Testis (tissue), 5 donors: ENCODE measurements around the gene RBMX. TPM values are rescaled to one million over a fixed set of nuclear protein-coding genes. Genes with fewer than 3 reads are reported as not detected.
A peak's percentile ranks its signal among the peaks of the same experiment; 100 is the strongest.
"Not testable (repeated sequence)": the region's sequence is repeated elsewhere in the genome, so short reads cannot be mapped to it uniquely, and the experiment has no call there.

Experiments
- DNase-seq: peaks from one replicate; pipeline ENCODE4 v3.0.0-alpha.2; 2019
- H3K27ac ChIP-seq, 2 donors: fragments of 200-600 bp; sonication (generic); one replicate each; pipeline ENCODE4 v1.5.1; 2019
- H3K27me3 ChIP-seq: fragments of 200-600 bp; sonication (generic); one replicate; pipeline ENCODE4 v1.5.1; 2019
- H3K36me3 ChIP-seq: fragments of 200-600 bp; sonication (generic); one replicate; pipeline ENCODE4 v1.5.1; 2017; ENCODE audit warnings: low read depth; ENCODE audit errors: missing control alignments
- H3K4me1 ChIP-seq: fragments of 200-600 bp; sonication (generic); one replicate; pipeline ENCODE4 v1.5.1; 2019
- H3K4me3 ChIP-seq, 2 donors: fragments of 200-600 bp; sonication (generic); one replicate each; pipeline ENCODE4 v1.5.1; 2017 to 2019
- H3K9me3 ChIP-seq: fragments of 200-600 bp; sonication (generic); one replicate; pipeline ENCODE4 v1.5.1; 2017
- POLR2A ChIP-seq: fragments of 450-650 bp; IDR thresholded peaks from one replicate; pipeline ENCODE4 v1.6.1; 2017; ENCODE audit warnings: antibody characterized with exemption, mild to moderate bottlenecking, moderate library complexity
- WGBS, 2 donors: methylation state at CpG; one replicate each; pipeline ENCODE4 v1.1.5; 2018; 5-methylcytosine and 5-hydroxymethylcytosine counted together
- intact Hi-C: fragments of 100-400 bp; cut with DNase I; formaldehyde crosslinking; loops from one replicate; pipeline ENCODE4 v1.15.1; 2023; ENCODE audit warnings: low total_unique reads
- long read RNA-seq, 2 donors: transcript quantifications; one replicate each; lab custom pipeline, GENCODE V29; 2026
- polyA plus RNA-seq: library from polyadenylated mRNA; stranded (reverse); fragments of 350-450 nt; fragmentation: Illumina TruSeq; extraction: RNeasy Lipid Tissue Mini Kit (QIAGEN cat#74804); gene quantifications from one replicate; pipeline ENCODE4 v1.2.3, GENCODE V29; 2014; ENCODE audit warnings: low read depth, low replicate concordance; ENCODE audit not compliant: insufficient read depth
- total RNA-seq, 2 donors: library from RNA; depleted of rRNA; stranded (reverse); fragments of >200 nt; gene quantifications; one replicate each; pipeline ENCODE4 v1.2.3, GENCODE V29; 2016
- TF ChIP-seq, protein P1 (sequence below), 3 experiments: fragments of 450-650 bp in 2 of 3; fragments of 200-600 bp in 1 of 3; sonication (generic) in 1 of 3; IDR thresholded peaks; one replicate each; pipeline ENCODE4 v1.5.1; 2016 to 2019; ENCODE audit warnings: antibody characterized with exemption in 3 of 3, mild to moderate bottlenecking in 2 of 3, moderate library complexity in 1 of 3

RBMX gene
- 100 to 1,000 TPM; 135 to 164 TPM for total RNA-seq
- 106 TPM for polyA plus RNA-seq
- long read RNA-seq, donor 1, transcript RBMX-207 (8 exons, 2,148 nt): minor isoform, 11 of 211 reads
- long read RNA-seq, donor 1, transcript RBMX-201 (9 exons, 2,012 nt): major isoform, 93 of 211 reads
- long read RNA-seq, donor 1, transcript RBMX-205 (3 exons, 2,041 nt): minor isoform, 5 of 211 reads
- long read RNA-seq, donor 1, transcript RBMX-210 (2 exons, 563 nt): minor isoform, 15 of 211 reads
- long read RNA-seq, donor 1, partial matches to known transcripts: 86 of 211 reads
- long read RNA-seq, donor 1, other reads (novel, unspliced or antisense): 0 of 211 reads
- long read RNA-seq, donor 2, transcript RBMX-210 (2 exons, 563 nt): minor isoform, 15 of 85 reads
- long read RNA-seq, donor 2, transcript RBMX-201 (9 exons, 2,012 nt): major isoform, 33 of 85 reads
- long read RNA-seq, donor 2, partial matches to known transcripts: 34 of 85 reads
- long read RNA-seq, donor 2, other reads (novel, unspliced or antisense): 0 of 85 reads

DNA sequence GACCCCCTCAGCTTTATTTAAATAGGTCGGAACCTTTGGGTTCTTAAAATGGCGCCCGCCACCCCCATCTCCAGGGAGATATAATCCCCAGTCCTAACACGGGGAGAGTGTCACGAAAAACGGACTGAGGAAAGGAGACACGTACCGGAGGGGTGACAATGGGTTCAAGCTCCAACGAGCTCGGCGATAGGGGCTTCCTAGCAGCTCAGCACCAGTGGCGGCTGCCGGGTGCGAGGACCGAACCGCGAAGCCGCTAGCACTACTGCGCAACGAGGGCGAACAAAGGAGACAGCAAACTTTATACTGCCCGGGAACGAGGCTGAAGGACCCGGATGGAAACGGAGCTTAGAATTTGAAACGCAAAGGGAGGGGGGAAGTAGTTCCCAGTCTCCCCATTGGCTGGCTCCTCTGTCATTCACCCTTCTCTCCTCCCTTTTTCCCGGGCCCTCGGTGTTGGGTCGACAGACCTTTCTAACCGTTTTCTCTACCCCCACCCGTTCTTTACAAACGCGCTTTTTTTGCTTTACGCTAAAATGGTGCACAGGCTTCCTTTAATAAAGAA is at the start of gene RBMX:
Gene RBMX (minus strand): TSS at position 274 of the 562 bp plus-strand sequence. CDS start 1,298 bp downstream, outside the sequence.
- Histone ChIP-seq H3K9me3 (no peaks in the 10 kb centered on the region), H3K4me1 (no peaks in the 10 kb centered on the region), H3K36me3 (no peaks in the 10 kb centered on the region), H3K27ac (peak within 1 kb of the TSS; percentile 93 to 95), H3K4me3 (peak within 1 kb of the TSS; percentile 74 to 83), H3K27me3 (no peaks in the 10 kb centered on the region)
- TF ChIP-seq, protein P1, sequence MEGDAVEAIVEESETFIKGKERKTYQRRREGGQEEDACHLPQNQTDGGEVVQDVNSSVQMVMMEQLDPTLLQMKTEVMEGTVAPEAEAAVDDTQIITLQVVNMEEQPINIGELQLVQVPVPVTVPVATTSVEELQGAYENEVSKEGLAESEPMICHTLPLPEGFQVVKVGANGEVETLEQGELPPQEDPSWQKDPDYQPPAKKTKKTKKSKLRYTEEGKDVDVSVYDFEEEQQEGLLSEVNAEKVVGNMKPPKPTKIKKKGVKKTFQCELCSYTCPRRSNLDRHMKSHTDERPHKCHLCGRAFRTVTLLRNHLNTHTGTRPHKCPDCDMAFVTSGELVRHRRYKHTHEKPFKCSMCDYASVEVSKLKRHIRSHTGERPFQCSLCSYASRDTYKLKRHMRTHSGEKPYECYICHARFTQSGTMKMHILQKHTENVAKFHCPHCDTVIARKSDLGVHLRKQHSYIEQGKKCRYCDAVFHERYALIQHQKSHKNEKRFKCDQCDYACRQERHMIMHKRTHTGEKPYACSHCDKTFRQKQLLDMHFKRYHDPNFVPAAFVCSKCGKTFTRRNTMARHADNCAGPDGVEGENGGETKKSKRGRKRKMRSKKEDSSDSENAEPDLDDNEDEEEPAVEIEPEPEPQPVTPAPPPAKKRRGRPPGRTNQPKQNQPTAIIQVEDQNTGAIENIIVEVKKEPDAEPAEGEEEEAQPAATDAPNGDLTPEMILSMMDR (IDR thresholded peaks at IDR 0.05): no peak
- TF ChIP-seq POLR2A: peak; percentile 81
- 0 to 1% methylated on average over 13 to 34 of the region's 34 CpGs for WGBS, 2 donors
- intact Hi-C loops: no loop called here
- peak; percentile 97 for DNase-seq

GRCh38 chrX:136921438-136921837 is 40.9 kb upstream of the RBMX start:
- intact Hi-C loops, H3K27ac ChIP-seq, DNase-seq, H3K27me3 ChIP-seq, H3K9me3 ChIP-seq, H3K36me3 ChIP-seq, H3K4me1 ChIP-seq: not testable (repeated sequence)
- peak overlapping the region in 1 of 2 donors; percentile 13 for H3K4me3 ChIP-seq
- 94% methylated on average over 11 of the region's 25 CpGs; no CpG with 5 or more reads in 1 of the 2 donors for WGBS, 2 donors

DNA sequence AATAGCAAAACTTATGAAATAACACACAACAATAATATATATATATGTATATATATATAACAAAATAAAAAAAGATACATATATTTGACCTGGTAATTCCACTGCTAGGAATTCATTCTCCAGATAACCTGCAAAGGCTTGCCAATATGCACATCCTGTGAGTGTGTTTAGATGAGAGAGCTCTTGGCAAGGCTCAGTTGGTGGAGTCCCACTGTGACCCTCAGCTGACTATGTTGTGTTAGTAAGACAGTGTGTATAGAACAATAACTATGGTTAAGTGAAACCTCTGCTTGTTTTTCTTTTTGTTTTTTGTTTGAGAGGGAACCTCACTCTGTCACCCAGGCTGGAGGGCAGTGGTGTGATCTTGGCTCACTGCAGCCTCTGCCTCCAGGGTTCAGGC is 39.5 kb upstream of the RBMX start:
- intact Hi-C loops: no loop called here
- TF ChIP-seq POLR2A: no peak
- TF ChIP-seq, protein P1 (IDR thresholded peaks at IDR 0.05): no peak
- no peaks in the 10 kb centered on the region for H3K36me3 ChIP-seq
- H3K27me3 ChIP-seq: no peaks in the 10 kb centered on the region
- no peak for DNase-seq
- H3K27ac ChIP-seq: no peak overlapping the region
- H3K4me1 ChIP-seq: no peaks in the 10 kb centered on the region
- H3K9me3 ChIP-seq: no peaks in the 10 kb centered on the region
- no peak overlapping the region for H3K4me3 ChIP-seq

GRCh38 chrX:136916827-136917226 is 36.3 kb upstream of the RBMX start:
- no peaks in the 10 kb centered on the region for H3K36me3 ChIP-seq
- TF ChIP-seq, protein P1 (IDR thresholded peaks at IDR 0.05): no peak
- no peak for TF ChIP-seq POLR2A

DNA sequence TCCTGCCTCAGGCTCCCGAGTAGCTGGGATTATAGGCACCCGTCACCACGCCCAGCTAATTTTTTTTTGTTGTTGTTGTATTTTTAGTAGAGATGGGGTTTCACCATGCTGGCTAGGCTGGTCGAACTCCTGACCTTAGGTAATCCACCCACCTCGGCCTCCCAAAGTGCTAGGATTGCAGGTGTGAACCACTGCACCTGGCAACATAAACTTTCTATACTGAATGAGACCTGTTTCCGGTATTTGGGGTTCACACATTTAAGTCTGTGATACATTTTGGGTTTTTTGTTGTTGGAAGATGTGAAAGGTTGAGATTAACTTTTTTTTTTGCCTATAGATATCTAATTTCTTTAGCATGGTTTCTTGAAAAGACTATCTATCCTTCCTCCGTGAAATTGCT is 31.1 kb upstream of the RBMX start:
- H3K4me3 ChIP-seq, intact Hi-C loops, H3K27ac ChIP-seq, H3K36me3 ChIP-seq, H3K9me3 ChIP-seq, H3K4me1 ChIP-seq, DNase-seq, H3K27me3 ChIP-seq: not testable (repeated sequence)
- 59 to 72% methylated on average over 7 of the region's 7 CpGs for WGBS, 2 donors

More at GRCh38 chrX:136916827-136917226, 36.3 kb upstream of the RBMX start:
- H3K27ac ChIP-seq: no peak overlapping the region
- intact Hi-C loops: no loop called here
- H3K4me1 ChIP-seq: no peaks in the 10 kb centered on the region
- H3K27me3 ChIP-seq: no peaks in the 10 kb centered on the region
- WGBS, 2 donors: 88 to 100% methylated on average over 1 to 2 of the region's 2 CpGs
- no peaks in the 10 kb centered on the region for H3K9me3 ChIP-seq
- H3K4me3 ChIP-seq: no peak overlapping the region
- DNase-seq: no peak
